ENCODE data around the gene TNRC18.

DNA sequence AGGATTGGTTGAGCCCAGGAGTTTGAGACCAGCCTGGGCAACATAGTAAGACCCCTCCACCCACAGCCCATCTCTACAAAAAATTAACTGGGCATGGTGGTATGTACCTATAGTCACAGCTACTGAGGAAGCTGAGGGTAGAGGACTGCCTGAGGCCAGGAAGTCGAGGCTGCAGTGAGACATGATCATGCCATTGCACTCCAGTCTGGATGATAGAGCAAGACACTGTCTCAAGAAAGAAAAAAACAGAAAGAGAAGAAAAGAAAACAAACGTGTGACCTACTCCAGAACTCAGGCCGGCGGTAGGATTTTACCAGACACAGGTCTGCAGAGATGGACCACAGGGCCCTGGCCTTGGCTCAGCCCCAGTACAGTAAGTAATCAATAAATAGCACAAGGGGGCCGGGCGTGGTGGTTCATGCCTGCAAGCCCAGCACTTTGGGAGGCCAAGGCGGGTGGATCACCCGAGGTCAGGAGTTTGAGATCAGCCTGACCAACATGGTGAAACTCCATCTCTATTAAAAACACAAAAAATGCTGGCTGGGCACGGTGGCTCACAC, 35.4 kb upstream of the TNRC18 start:
- TF ChIP-seq ZNF341 (tag by site-specific recombination; IDR thresholded peaks at IDR 0.05; ENCODE audit: low read depth): no peak
- no peak for TF ChIP-seq ZNF514 (tag by site-specific recombination; IDR thresholded peaks at IDR 0.05)
- TF ChIP-seq, protein P1, sequence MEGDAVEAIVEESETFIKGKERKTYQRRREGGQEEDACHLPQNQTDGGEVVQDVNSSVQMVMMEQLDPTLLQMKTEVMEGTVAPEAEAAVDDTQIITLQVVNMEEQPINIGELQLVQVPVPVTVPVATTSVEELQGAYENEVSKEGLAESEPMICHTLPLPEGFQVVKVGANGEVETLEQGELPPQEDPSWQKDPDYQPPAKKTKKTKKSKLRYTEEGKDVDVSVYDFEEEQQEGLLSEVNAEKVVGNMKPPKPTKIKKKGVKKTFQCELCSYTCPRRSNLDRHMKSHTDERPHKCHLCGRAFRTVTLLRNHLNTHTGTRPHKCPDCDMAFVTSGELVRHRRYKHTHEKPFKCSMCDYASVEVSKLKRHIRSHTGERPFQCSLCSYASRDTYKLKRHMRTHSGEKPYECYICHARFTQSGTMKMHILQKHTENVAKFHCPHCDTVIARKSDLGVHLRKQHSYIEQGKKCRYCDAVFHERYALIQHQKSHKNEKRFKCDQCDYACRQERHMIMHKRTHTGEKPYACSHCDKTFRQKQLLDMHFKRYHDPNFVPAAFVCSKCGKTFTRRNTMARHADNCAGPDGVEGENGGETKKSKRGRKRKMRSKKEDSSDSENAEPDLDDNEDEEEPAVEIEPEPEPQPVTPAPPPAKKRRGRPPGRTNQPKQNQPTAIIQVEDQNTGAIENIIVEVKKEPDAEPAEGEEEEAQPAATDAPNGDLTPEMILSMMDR (tag by site-specific recombination; IDR thresholded peaks at IDR 0.05): no peak
- no peak for TF ChIP-seq RBAK (tag by site-specific recombination; IDR thresholded peaks at IDR 0.05)
- no peak for TF ChIP-seq ZBTB11 (tag by site-specific recombination; conservative IDR thresholded peaks at IDR 0.05; ENCODE audit: low read depth)
- TF ChIP-seq KLF10 (tag by site-specific recombination; IDR thresholded peaks at IDR 0.05): no peak
- TF ChIP-seq TCF7L2 (IDR thresholded peaks at IDR 0.05; ENCODE audit: borderline replicate concordance, low read depth, low read length): no peak
- TF ChIP-seq, protein P2, sequence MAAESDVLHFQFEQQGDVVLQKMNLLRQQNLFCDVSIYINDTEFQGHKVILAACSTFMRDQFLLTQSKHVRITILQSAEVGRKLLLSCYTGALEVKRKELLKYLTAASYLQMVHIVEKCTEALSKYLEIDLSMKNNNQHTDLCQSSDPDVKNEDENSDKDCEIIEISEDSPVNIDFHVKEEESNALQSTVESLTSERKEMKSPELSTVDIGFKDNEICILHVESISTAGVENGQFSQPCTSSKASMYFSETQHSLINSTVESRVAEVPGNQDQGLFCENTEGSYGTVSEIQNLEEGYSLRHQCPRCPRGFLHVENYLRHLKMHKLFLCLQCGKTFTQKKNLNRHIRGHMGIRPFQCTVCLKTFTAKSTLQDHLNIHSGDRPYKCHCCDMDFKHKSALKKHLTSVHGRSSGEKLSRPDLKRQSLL (tag by site-specific recombination; IDR thresholded peaks at IDR 0.05): peak; percentile 53; the same call in 1 of the 2 replicates
- no peak for TF ChIP-seq YY1 (tag by site-specific recombination; IDR thresholded peaks at IDR 0.05)
- no peak for TF ChIP-seq ZNF621 (tag by site-specific recombination; IDR thresholded peaks at IDR 0.05)
- TF ChIP-seq ZNF785 (tag by site-specific recombination; IDR thresholded peaks at IDR 0.05): no peak

Measured in HEK293 (cell line).